Measurements from ENCODE around the gene ABHD11.
A peak's percentile ranks its signal among the peaks of the same experiment; 100 is the strongest.

Gene ABHD11

DNA sequence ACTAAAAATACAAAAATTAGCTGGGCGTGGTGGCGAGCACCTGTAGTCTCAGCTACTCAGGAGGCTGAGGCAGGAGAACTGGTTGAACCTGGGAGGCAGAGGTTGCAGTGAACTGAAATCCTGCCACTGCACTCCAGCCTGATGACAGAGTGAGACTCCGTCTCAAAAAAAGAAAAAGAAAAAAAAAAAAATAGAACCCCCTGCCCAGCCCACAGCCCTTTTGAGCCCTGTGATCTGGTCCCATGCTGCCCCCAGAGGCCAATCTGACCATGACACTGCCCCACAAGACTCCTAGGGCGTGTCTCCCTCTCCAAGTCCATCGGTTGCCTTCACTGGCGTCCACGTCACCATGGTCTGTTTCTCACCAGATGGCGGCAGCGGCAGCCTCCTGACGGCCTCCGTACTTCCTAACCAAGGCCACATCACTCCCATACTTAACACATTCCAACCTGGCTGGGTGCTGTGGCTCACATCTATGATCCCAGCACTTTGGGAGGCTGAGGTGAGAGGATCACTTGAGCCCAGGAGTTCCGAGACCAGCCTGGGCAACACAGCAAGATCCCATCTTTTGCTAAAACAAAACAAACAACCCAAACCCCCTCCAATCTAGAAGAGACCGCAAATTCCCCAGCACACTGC, 37.1 kb downstream of the ABHD11 start:
- DNase-seq = peak in 1 of 56 donors; percentile 22

DNA sequence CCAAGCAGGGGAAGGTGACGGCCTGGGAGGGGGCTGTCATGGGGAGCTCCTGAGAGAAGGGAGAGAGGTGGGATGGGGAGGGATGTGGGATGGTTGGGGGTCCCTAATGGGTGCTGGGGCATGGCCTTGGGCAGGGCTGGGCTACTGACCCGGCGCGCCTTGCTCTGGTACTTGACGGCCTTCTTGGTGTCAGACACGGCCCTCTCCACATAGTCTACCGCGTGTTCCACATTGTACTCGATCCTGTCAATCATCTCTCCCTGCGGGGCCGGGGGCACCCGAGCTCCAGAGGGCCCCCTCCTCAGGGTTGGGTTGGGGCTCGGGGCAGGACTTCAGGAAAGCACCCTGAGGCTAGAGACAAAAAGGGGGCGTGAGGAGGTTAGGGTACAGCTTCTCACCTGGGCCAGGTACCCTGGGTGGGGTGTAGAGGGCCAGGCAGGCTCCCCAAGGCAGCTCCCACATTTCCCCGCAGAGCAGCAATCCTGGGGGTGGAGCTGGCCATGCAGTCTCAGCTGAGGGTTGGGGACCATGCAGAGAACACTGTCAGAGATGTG, 37.9 kb downstream of the ABHD11 start:
- DNase-seq = no peak

DNA sequence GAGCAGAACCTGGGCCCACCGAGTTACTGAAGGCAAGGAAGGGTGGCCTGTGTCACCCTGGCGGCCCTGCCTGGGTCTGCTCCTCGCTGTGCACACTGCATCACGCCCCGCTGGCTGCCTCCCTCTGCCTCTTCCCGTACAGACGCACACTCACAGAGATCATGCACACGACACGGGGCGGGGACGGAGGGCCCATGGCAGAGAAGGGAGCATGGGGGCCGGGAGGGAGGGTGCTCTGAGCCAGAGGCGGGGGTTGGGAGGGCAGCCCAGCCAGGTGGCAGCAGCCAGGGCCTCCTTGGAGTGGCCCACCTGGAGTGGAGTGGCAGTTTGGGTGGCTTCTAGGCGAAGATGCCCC, 38.6 kb downstream of the ABHD11 start:
- no peak for DNase-seq

GRCh38 chr7:73699370-73700068, 39.1 kb downstream of the ABHD11 start:
- peak in 8 of 56 donors; percentile 14 to 42 (median 22) for DNase-seq

DNA sequence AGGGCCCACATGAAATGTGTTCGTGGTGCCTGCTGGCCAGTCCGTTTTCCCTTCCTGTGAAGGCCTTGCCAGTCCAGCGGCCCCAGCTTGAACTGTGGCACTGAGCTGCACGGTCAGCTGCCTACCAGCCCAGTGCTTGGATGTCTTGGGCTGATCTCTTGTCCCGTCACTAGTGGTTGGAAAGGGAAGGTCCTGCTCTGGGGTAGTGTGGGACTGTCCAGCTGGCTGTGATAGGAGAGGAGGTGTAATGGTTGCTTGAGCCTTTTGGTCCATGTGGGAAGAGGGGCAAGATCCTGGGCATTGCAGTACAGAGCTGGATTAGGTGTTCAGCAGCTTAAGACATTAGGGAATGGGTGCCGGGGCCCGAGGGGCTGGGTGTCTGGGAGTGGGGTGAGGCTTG, 40.2 kb downstream of the ABHD11 start:
- no peak for DNase-seq

GRCh38 chr7:73696372-73696771, 42.2 kb downstream of the ABHD11 start:
- DNase-seq = no peak

- no peak for DNase-seq
Measured at GRCh38 chr7:73690646-73691045, 48.0 kb downstream of the ABHD11 start.

- DNase-seq = no peak
Measured at GRCh38 chr7:73688288-73688687, 50.3 kb downstream of the ABHD11 start.

Data from nucleus accumbens (tissue), 56 donors.